K562 (cell line): ENCODE results near the gene FBXO33. TPM values are rescaled to one million over a fixed set of nuclear protein-coding genes. Genes with fewer than 3 reads are reported as not detected.

Source experiments
- ASH1L ChIP-seq: fragments of 450-650 bp; IDR thresholded peaks from 2 replicates; pipeline ENCODE4 v1.6.1; 2018; ENCODE audit warnings: borderline replicate concordance, mild to moderate bottlenecking, low read depth; ENCODE audit not compliant: partially characterized antibody
- BMI1 ChIP-seq: fragments of 150-350 bp; IDR thresholded peaks from 2 replicates; pipeline ENCODE4 v1.6.1; 2014; ENCODE audit warnings: low read length
- CHD4 ChIP-seq: fragments of 200-600 bp; sonication (generic); IDR thresholded peaks from 3 replicates; pipeline ENCODE4 v1.6.1; 2012; ENCODE audit warnings: low read depth, mild to moderate bottlenecking, mixed read lengths, low read length, inconsistent platforms; ENCODE audit not compliant: insufficient read depth, insufficient replicate concordance, poor library complexity, severe bottlenecking
- CTBP1 ChIP-seq: fragments of 450-650 bp; IDR thresholded peaks from 2 replicates; pipeline ENCODE4 v1.6.1; 2016; ENCODE audit warnings: borderline replicate concordance
- CXXC5 ChIP-seq: fragments of 250-450 bp; sonication (Bioruptor Pico); IDR thresholded peaks from 2 replicates; pipeline ENCODE4 v1.8.0; 2022; ENCODE audit warnings: inconsistent platforms, mild to moderate bottlenecking, moderate library complexity
- JUN ChIP-seq, 2 experiments: sonication (generic) in 1 of 2; formaldehyde crosslinking in 1 of 2; IDR thresholded peaks; 2 replicates each; pipeline versions ENCODE4 v1.6.1 to v1.8.0; 2012 to 2022; ENCODE audit warnings: borderline replicate concordance in 2 of 2, mild to moderate bottlenecking in 2 of 2, improper control_type of control experiment in 1 of 2, low read depth in 1 of 2, low read length in 1 of 2, missing genetic modification reagents in 1 of 2
- KAT7 ChIP-seq: sonication (generic); formaldehyde crosslinking; IDR thresholded peaks from 2 replicates; pipeline ENCODE4 v1.8.0; 2022; ENCODE audit warnings: missing genetic modification reagents, mild to moderate bottlenecking, borderline replicate concordance
- KLF10 ChIP-seq: fragments of 250-450 bp; sonication (Bioruptor Pico); IDR thresholded peaks from 2 replicates; pipeline ENCODE4 v1.6.1; 2021; ENCODE audit warnings: matching md5 sums
- RB1 ChIP-seq: fragments of 450-650 bp; IDR thresholded peaks from 2 replicates; pipeline ENCODE4 v1.6.1; 2017; ENCODE audit warnings: low read depth, mild to moderate bottlenecking
- RFX1 ChIP-seq: fragments of 450-650 bp; IDR thresholded peaks from 2 replicates; pipeline ENCODE4 v1.6.1; 2016; ENCODE audit warnings: mild to moderate bottlenecking, moderate library complexity
- ZNF431 ChIP-seq: sonication (generic); formaldehyde crosslinking; IDR thresholded peaks from 2 replicates; pipeline ENCODE4 v1.8.0; 2022; ENCODE audit warnings: mild to moderate bottlenecking, missing genetic modification reagents
- ZNF696 ChIP-seq: fragments of 250-450 bp; sonication (Bioruptor Pico); conservative IDR thresholded peaks from 2 replicates; pipeline ENCODE4 v1.4.0; 2020; ENCODE audit warnings: mild to moderate bottlenecking, moderate library complexity
- polyA plus RNA-seq, 8 experiments: library from polyadenylated mRNA; depleted of rRNA in 4 of 8; stranded (reverse) in 5 of 8; unstranded in 3 of 8; fragments of >200 nt; fragmentation: Nextera tagmentation in 2 of 8; fragmentation: Illumina TruSeq in 1 of 8; extraction: Ambion mirVana in 2 of 8; extraction: Trizol in 1 of 8; gene quantifications; 2 replicates each; pipeline versions ENCODE4 v1.2.1 to v1.2.3, GENCODE V29; 2011 to 2014; ENCODE audit warnings: inconsistent platforms in 1 of 8, missing spikeins in 1 of 8
- total RNA-seq, 7 experiments: library from RNA; depleted of rRNA in 6 of 7; stranded (reverse); fragments of >200 nt in 6 of 7; fragmentation: Illumina TruSeq in 2 of 7; extraction: Trizol in 2 of 7; gene quantifications; 2 replicates each; pipeline versions ENCODE4 v1.2.1 to v1.2.3, GENCODE V29; 2011 to 2021; ENCODE audit warnings: low replicate concordance in 1 of 7
- TF ChIP-seq, protein P1 (sequence below): sonication (generic); formaldehyde crosslinking; IDR thresholded peaks from 2 replicates; pipeline ENCODE4 v1.8.1; 2023; ENCODE audit warnings: mild to moderate bottlenecking, missing genetic modification reagents
- TF ChIP-seq, protein P2 (sequence below), 2 experiments: fragments of 450-650 bp in 1 of 2; sonication (generic) in 1 of 2; formaldehyde crosslinking in 1 of 2; IDR thresholded peaks in 1 of 2; conservative IDR thresholded peaks in 1 of 2; 2 replicates each; pipeline versions ENCODE4 v1.6.1 to v1.8.1; 2016 to 2023; ENCODE audit warnings: mild to moderate bottlenecking in 2 of 2, moderate library complexity in 2 of 2, inconsistent platforms in 1 of 2, missing genetic modification reagents in 1 of 2
- TF ChIP-seq, protein P3 (sequence below): fragments of 200-800 bp; sonication (Bioruptor generic); IDR thresholded peaks from 2 replicates; pipeline ENCODE4 v1.6.1; 2017; ENCODE audit warnings: missing genetic modification characterization, missing compliant biosample characterization
- TF ChIP-seq, protein P4 (sequence below): sonication (generic); formaldehyde crosslinking; IDR thresholded peaks from 2 replicates; pipeline ENCODE4 v1.8.1; 2023; ENCODE audit warnings: mild to moderate bottlenecking, missing genetic modification reagents
- TF ChIP-seq, protein P5 (sequence below): fragments of 450-650 bp; conservative IDR thresholded peaks from 2 replicates; pipeline ENCODE4 v1.6.1; 2016; ENCODE audit warnings: missing genetic modification characterization, low read depth, mild to moderate bottlenecking, missing compliant biosample characterization, moderate library complexity
- TF ChIP-seq, protein P6 (sequence below): sonication (generic); formaldehyde crosslinking; IDR thresholded peaks from 2 replicates; pipeline ENCODE4 v1.8.0; 2022; ENCODE audit warnings: mild to moderate bottlenecking, missing genetic modification reagents

Gene FBXO33
- total and polyA plus RNA-seq, 9 of the 15 experiments (the other 6 are each of a cell fraction or from before 2014, with no cell fraction given), result 1.6 to 7.5 (median 5.0) TPM

DNA sequence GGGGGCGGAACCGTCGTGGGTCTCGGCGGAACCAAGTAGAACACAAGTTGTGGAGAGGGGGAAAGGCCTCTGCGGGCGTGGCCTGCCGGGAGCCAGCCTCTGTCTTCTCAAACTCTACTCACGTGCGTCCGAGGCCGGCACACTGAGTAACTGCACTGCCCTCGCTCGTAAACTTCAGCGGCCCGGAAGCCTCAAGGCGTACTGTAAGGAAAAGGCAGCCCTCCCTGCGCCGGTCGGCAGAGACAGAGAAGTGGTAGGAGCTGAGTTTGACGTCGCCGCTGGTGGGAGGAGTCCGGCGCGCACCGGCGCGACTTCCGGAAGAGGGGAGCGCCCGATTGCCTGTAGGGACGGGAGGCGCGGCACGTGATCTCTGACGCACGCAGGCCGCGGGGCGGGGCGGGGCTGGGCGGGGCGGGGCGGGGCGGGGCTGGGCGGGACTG lies at the start of gene FBXO33 (continued):
- TF ChIP-seq ZNF696 (CRISPR knock-in tag) (no peak), ZNF431 (no peak), CTBP1 (peak; percentile 7; the same call in 1 of the 2 replicates), KLF10 (no peak), KAT7 (no peak), ASH1L (peak; percentile 83), CHD4 (no peak), JUN (IDR thresholded peaks at IDR 0.05; ENCODE audit: borderline replicate concordance, low read depth, low read length) (peak; percentile 21; the same call in 1 of the 2 replicates), JUN (CRISPR knock-in tag; IDR thresholded peaks at IDR 0.05; ENCODE audit: borderline replicate concordance) (no peak), BMI1 (no peak), RB1 (peak; percentile 33; the same call in 1 of the 2 replicates), RFX1 (no peak), CXXC5 (CRISPR knock-in tag) (peak; percentile 22; the same call in 1 of the 2 replicates)
- TF ChIP-seq, protein P1, sequence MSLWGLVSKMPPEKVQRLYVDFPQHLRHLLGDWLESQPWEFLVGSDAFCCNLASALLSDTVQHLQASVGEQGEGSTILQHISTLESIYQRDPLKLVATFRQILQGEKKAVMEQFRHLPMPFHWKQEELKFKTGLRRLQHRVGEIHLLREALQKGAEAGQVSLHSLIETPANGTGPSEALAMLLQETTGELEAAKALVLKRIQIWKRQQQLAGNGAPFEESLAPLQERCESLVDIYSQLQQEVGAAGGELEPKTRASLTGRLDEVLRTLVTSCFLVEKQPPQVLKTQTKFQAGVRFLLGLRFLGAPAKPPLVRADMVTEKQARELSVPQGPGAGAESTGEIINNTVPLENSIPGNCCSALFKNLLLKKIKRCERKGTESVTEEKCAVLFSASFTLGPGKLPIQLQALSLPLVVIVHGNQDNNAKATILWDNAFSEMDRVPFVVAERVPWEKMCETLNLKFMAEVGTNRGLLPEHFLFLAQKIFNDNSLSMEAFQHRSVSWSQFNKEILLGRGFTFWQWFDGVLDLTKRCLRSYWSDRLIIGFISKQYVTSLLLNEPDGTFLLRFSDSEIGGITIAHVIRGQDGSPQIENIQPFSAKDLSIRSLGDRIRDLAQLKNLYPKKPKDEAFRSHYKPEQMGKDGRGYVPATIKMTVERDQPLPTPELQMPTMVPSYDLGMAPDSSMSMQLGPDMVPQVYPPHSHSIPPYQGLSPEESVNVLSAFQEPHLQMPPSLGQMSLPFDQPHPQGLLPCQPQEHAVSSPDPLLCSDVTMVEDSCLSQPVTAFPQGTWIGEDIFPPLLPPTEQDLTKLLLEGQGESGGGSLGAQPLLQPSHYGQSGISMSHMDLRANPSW (CRISPR knock-in tag), result no peak
- TF ChIP-seq, protein P2, sequence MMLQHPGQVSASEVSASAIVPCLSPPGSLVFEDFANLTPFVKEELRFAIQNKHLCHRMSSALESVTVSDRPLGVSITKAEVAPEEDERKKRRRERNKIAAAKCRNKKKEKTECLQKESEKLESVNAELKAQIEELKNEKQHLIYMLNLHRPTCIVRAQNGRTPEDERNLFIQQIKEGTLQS (IDR thresholded peaks at IDR 0.05), result peak; percentile 74
- TF ChIP-seq, protein P2 (CRISPR knock-in tag; conservative IDR thresholded peaks at IDR 0.05), result no peak
- TF ChIP-seq, protein P3, sequence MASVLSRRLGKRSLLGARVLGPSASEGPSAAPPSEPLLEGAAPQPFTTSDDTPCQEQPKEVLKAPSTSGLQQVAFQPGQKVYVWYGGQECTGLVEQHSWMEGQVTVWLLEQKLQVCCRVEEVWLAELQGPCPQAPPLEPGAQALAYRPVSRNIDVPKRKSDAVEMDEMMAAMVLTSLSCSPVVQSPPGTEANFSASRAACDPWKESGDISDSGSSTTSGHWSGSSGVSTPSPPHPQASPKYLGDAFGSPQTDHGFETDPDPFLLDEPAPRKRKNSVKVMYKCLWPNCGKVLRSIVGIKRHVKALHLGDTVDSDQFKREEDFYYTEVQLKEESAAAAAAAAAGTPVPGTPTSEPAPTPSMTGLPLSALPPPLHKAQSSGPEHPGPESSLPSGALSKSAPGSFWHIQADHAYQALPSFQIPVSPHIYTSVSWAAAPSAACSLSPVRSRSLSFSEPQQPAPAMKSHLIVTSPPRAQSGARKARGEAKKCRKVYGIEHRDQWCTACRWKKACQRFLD (CRISPR knock-in tag), result peak; percentile 35; the same call in 1 of the 2 replicates
- TF ChIP-seq, protein P4, sequence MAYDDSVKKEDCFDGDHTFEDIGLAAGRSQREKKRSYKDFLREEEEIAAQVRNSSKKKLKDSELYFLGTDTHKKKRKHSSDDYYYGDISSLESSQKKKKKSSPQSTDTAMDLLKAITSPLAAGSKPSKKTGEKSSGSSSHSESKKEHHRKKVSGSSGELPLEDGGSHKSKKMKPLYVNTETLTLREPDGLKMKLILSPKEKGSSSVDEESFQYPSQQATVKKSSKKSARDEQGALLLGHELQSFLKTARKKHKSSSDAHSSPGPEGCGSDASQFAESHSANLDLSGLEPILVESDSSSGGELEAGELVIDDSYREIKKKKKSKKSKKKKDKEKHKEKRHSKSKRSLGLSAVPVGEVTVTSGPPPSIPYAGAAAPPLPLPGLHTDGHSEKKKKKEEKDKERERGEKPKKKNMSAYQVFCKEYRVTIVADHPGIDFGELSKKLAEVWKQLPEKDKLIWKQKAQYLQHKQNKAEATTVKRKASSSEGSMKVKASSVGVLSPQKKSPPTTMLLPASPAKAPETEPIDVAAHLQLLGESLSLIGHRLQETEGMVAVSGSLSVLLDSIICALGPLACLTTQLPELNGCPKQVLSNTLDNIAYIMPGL (CRISPR knock-in tag), result peak; percentile 65; the same call in 1 of the 2 replicates
- TF ChIP-seq, protein P5, sequence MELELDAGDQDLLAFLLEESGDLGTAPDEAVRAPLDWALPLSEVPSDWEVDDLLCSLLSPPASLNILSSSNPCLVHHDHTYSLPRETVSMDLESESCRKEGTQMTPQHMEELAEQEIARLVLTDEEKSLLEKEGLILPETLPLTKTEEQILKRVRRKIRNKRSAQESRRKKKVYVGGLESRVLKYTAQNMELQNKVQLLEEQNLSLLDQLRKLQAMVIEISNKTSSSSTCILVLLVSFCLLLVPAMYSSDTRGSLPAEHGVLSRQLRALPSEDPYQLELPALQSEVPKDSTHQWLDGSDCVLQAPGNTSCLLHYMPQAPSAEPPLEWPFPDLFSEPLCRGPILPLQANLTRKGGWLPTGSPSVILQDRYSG (tag), result no peak
- TF ChIP-seq, protein P6, sequence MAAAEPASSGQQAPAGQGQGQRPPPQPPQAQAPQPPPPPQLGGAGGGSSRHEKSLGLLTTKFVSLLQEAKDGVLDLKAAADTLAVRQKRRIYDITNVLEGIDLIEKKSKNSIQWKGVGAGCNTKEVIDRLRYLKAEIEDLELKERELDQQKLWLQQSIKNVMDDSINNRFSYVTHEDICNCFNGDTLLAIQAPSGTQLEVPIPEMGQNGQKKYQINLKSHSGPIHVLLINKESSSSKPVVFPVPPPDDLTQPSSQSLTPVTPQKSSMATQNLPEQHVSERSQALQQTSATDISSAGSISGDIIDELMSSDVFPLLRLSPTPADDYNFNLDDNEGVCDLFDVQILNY (CRISPR knock-in tag), result no peak
